ENCODE results near the gene SPAG9. TPM values are rescaled to one million over a fixed set of nuclear protein-coding genes. Genes with fewer than 3 reads are reported as not detected.

The SPAG9 gene
- total RNA-seq, 4 donors from 2014 or later: 81.2 to 99.9 (median 89.9) TPM

DNA sequence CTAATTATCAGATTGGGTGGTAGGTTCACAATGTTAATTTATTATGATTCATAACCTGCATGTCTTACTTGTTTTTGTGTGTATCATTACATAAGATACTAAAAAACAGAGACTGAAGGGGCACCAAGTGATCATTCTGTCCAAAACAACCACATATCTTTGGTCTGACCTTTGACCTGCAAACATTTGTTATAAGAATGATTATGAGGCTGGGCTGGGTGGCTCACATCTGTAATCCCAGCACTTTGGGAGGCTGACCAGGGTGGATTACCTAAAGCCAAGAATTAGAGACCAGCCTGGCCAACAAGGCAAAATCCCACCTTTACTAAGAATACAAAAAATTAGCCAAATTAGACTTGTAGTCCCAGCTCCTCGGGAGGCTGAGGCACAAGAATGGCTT is 116.4 kb downstream of the SPAG9 start:
- Histone ChIP-seq H3K4me3 (no peak overlapping the region), H3K9me3 (no peaks in the 10 kb centered on the region), H3K36me3 (peaks cover 23 to 72% (median 45%) of the 10 kb centered on the region in 4 donors), H3K27ac (replicated peaks in 1 of 4) (no peak overlapping the region), H3K4me1 (peaks cover 0 to 4% (median 0%) of the 10 kb centered on the region in 4 donors), H3K27me3 (no peaks in the 10 kb centered on the region)
- TF ChIP-seq CTCF (IDR thresholded peaks at IDR 0.05) (no peak), POLR2A (IDR thresholded peaks at IDR 0.05; ENCODE audit: low read depth) (no peak), POLR2AphosphoS5 (IDR thresholded peaks at IDR 0.05) (no peak), EP300 (IDR thresholded peaks at IDR 0.05) (no peak)
- DNase-seq (ENCODE audit: extremely low spot score): no peak
- intact Hi-C loops (cut with DNase I): loop anchor here (5.0 kb wide), 1 partner anchor 148 kb away; the partner anchor contains the start of gene NME1
- WGBS: 85% methylated on average over 1 of the region's 1 CpG

GRCh38 chr17:51000835-51001638 is 119.6 kb downstream of the SPAG9 start:
- H3K4me1 ChIP-seq: peaks cover 0 to 4% (median 0%) of the 10 kb centered on the region in 4 donors
- no peak overlapping the region for H3K4me3 ChIP-seq
- TF ChIP-seq CTCF (IDR thresholded peaks at IDR 0.05) (peak; percentile 54 to 59 (median 58)), POLR2AphosphoS5 (IDR thresholded peaks at IDR 0.05) (no peak), EP300 (IDR thresholded peaks at IDR 0.05) (no peak)
- H3K27ac ChIP-seq (replicated peaks in 1 of 4): no peak overlapping the region
- no peak for DNase-seq (ENCODE audit: extremely low spot score)
- WGBS: 65% methylated on average over 1 of the region's 1 CpG
- no peaks in the 10 kb centered on the region for H3K9me3 ChIP-seq
- intact Hi-C loops (cut with DNase I): loop anchor here (5.0 kb wide), 1 partner anchor 151 kb away; the partner anchor contains the start of gene NME1
- H3K27me3 ChIP-seq: no peaks in the 10 kb centered on the region
- peaks cover 32 to 92% (median 67%) of the 10 kb centered on the region in 4 donors for H3K36me3 ChIP-seq

DNA sequence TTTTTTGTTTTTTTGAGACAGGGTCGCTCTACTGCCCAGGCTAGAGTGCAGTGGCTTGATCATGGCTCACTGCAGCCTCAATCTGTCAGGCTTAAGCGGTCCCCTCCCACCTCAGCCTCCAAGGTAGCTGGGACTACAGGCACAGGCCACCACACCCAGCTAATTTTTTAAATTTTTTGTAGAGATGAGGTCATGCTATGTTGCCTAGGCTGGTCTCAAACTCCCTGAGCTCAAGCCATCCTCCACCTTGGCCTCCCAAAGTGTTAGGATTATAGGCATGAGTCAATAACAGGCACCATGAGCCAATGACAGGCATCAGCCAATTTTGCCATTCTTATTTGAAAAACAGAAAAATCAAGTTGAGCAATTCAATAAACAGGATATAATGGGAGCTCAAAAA is 125.0 kb downstream of the SPAG9 start:
- H3K4me3 ChIP-seq: no peak overlapping the region
- 97% methylated on average over 2 of the region's 2 CpGs for WGBS
- TF ChIP-seq EP300 (IDR thresholded peaks at IDR 0.05) (no peak), POLR2AphosphoS5 (IDR thresholded peaks at IDR 0.05) (no peak), POLR2A (IDR thresholded peaks at IDR 0.05; ENCODE audit: low read depth) (no peak), CTCF (IDR thresholded peaks at IDR 0.05) (no peak)
- H3K27me3 ChIP-seq: no peaks in the 10 kb centered on the region
- H3K36me3 ChIP-seq: peaks cover 66 to 97% (median 85%) of the 10 kb centered on the region in 4 donors
- no peaks in the 10 kb centered on the region for H3K4me1 ChIP-seq
- no peak for DNase-seq (ENCODE audit: extremely low spot score)
- intact Hi-C loops (cut with DNase I): no loop called here
- no peaks in the 10 kb centered on the region for H3K9me3 ChIP-seq
- H3K27ac ChIP-seq (replicated peaks in 1 of 4): no peak overlapping the region

DNA sequence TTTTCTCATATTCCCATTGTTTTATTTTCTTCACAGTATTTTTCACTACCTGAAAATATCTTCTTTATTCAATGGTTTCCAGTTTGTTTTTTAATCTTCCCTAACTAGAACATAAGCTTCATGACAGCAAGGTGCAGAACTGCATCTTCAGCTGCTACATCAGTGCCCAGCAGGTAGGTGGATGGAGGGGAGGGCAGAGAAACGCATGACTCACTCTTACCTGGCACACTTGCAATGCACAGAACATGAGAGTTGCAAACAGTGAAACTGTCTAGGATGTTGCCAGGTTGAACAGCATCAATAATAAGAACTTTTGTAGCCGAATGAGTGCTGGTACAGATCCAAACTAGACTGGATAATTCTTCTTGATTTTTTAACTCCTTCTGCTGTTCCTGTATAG is 127.1 kb downstream of the SPAG9 start:
- Histone ChIP-seq H3K4me1 (no peaks in the 10 kb centered on the region), H3K36me3 (peaks cover 79 to 100% (median 93%) of the 10 kb centered on the region in 4 donors), H3K4me3 (no peak overlapping the region), H3K9me3 (no peaks in the 10 kb centered on the region), H3K27ac (replicated peaks in 1 of 4) (no peak overlapping the region), H3K27me3 (no peaks in the 10 kb centered on the region)
- intact Hi-C loops (cut with DNase I): no loop called here
- no peak for TF ChIP-seq POLR2A (IDR thresholded peaks at IDR 0.05; ENCODE audit: low read depth)
- no peak for TF ChIP-seq EP300 (IDR thresholded peaks at IDR 0.05)
- TF ChIP-seq POLR2AphosphoS5 (IDR thresholded peaks at IDR 0.05): no peak
- TF ChIP-seq CTCF (IDR thresholded peaks at IDR 0.05): no peak
- DNase-seq (ENCODE audit: extremely low spot score): no peak
- 49% methylated on average over 2 of the region's 2 CpGs for WGBS
